Endothelial cell (in vitro differentiated cells): ENCODE data around the gene GRM4. TPM values are rescaled to one million over a fixed set of nuclear protein-coding genes. Genes with fewer than 3 reads are reported as not detected.
A peak's percentile ranks its signal among the peaks of the same experiment; 100 is the strongest.

Experiments used
- DNase-seq: peaks from one replicate; pipeline ENCODE4 v3.0.0; 2021; ENCODE audit warnings: low spot score
- H3K27ac Mint-ChIP-seq: one replicate; pipeline ENCODE4 v1.8.0; 2021; ENCODE audit warnings: mixed read lengths, inconsistent platforms; ENCODE audit not compliant: unreplicated experiment
- H3K27me3 Mint-ChIP-seq: one replicate; pipeline ENCODE4 v1.8.0; 2021; ENCODE audit warnings: mild to moderate bottlenecking, moderate library complexity, mixed read lengths, inconsistent platforms; ENCODE audit not compliant: unreplicated experiment
- H3K36me3 Mint-ChIP-seq: one replicate; pipeline ENCODE4 v1.8.0; 2021; ENCODE audit warnings: mild to moderate bottlenecking, low read depth, mixed read lengths, inconsistent platforms; ENCODE audit not compliant: unreplicated experiment
- H3K4me1 Mint-ChIP-seq: one replicate; pipeline ENCODE4 v1.8.0; 2021; ENCODE audit warnings: mild to moderate bottlenecking, mixed read lengths, inconsistent platforms; ENCODE audit not compliant: unreplicated experiment
- H3K4me3 Mint-ChIP-seq: one replicate; pipeline ENCODE4 v1.8.0; 2021; ENCODE audit warnings: mild to moderate bottlenecking, mixed read lengths, inconsistent platforms; ENCODE audit not compliant: unreplicated experiment
- H3K9me3 Mint-ChIP-seq: one replicate; pipeline ENCODE4 v1.8.0; 2021; ENCODE audit warnings: mixed read lengths, inconsistent platforms; ENCODE audit not compliant: unreplicated experiment
- CTCF ChIP-seq: fragments of 200-600 bp; sonication (generic); IDR thresholded peaks from one replicate; pipeline ENCODE4 v1.5.0; 2021; ENCODE audit warnings: antibody characterized with exemption; ENCODE audit not compliant: unreplicated experiment
- microRNA-seq: library from miRNA; unstranded; fragments of <30 nt; microRNA quantifications from one replicate; pipeline ENCODE4, GENCODE V29; 2020; ENCODE audit not compliant: unreplicated experiment
- total RNA-seq: library from RNA; stranded (reverse); fragmentation: NEBNext Ultra II Directional; extraction: Animal tissue kit (Norgen Biotek cat#: 25700); gene quantifications from one replicate; pipeline ENCODE4 v1.2.1, GENCODE V29; 2021; ENCODE audit not compliant: unreplicated experiment

The GRM4 gene
- total RNA-seq, 1 donor from 2014 or later: 2.6 TPM

GRCh38 chr6:33974030-33974429, 171.9 kb downstream of the GRM4 start:
- peaks cover 11% of the 10 kb centered on the region for H3K27me3 Mint-ChIP-seq
- H3K27ac Mint-ChIP-seq: no peak overlapping the region
- no peaks in the 10 kb centered on the region for H3K36me3 Mint-ChIP-seq
- H3K4me1 Mint-ChIP-seq: peaks cover 6% of the 10 kb centered on the region
- H3K4me3 Mint-ChIP-seq: no peak overlapping the region
- H3K9me3 Mint-ChIP-seq: no peaks in the 10 kb centered on the region
- no peak for DNase-seq
- no peak for TF ChIP-seq CTCF

- H3K27me3 Mint-ChIP-seq: peaks cover 7% of the 10 kb centered on the region
- H3K4me3 Mint-ChIP-seq: no peak overlapping the region
- no peak overlapping the region for H3K27ac Mint-ChIP-seq
- H3K4me1 Mint-ChIP-seq: peaks cover 4% of the 10 kb centered on the region
- DNase-seq: no peak
- no peak for TF ChIP-seq CTCF
- peaks cover 9% of the 10 kb centered on the region for H3K36me3 Mint-ChIP-seq
- H3K9me3 Mint-ChIP-seq: no peaks in the 10 kb centered on the region
Measured at GRCh38 chr6:33971580-33971979, 174.3 kb downstream of the GRM4 start.

Small RNA genes lying within 50 kb of the gene (microRNA-seq; reads per million reads assigned to microRNA genes)
- gene MIR1275: 5.3 reads per million, percentile 50 among the genes with 10 or more reads in this experiment

Other genes with a start within 250 kb of the GRM4 start
- gene HMGA1, start 90.8 kb upstream of the GRM4 start, total RNA-seq: 528 TPM
- gene SMIM29, start 102.9 kb upstream of the GRM4 start, total RNA-seq: 44.3 TPM
- 52.0 TPM for gene NUDT3, start 246.6 kb upstream of the GRM4 start, total RNA-seq